Small intestine (tissue), 7 donors: ENCODE results near the gene EIF2A. TPM values are rescaled to one million over a fixed set of nuclear protein-coding genes. Genes with fewer than 3 reads are reported as not detected.

Experiments used
- DNase-seq, 2 donors: peaks; one replicate each; pipeline versions ENCODE4 v3.0.0 to v3.0.0-alpha.2; 2013
- FAIRE-seq: peaks from 2 replicates; lab custom pipeline; 2012; peaks lifted over from hg19 to GRCh38; lab: Jason Lieb, UNC
- H3K27ac ChIP-seq, 3 donors: one replicate each; pipeline ENCODE4 v1.5.1; 2013; ENCODE audit warnings: low read length in 2 of 3, mild to moderate bottlenecking in 2 of 3, control low read depth in 1 of 3, inconsistent platforms in 1 of 3, low read depth in 1 of 3, moderate library complexity in 1 of 3
- H3K27me3 ChIP-seq, 3 donors: one replicate each; pipeline ENCODE4 v1.6.1; 2013; ENCODE audit warnings: low read length in 3 of 3, inconsistent platforms in 1 of 3; ENCODE audit not compliant: control insufficient read depth in 3 of 3, insufficient read depth in 3 of 3
- H3K36me3 ChIP-seq, 3 donors: one replicate each; pipeline ENCODE4 v1.6.1; 2013; ENCODE audit warnings: low read length in 3 of 3, inconsistent platforms in 1 of 3, low read depth in 1 of 3, mild to moderate bottlenecking in 1 of 3, moderate library complexity in 1 of 3; ENCODE audit not compliant: control insufficient read depth in 3 of 3, insufficient read depth in 2 of 3
- H3K4me1 ChIP-seq, 3 donors: one replicate each; pipeline ENCODE4 v1.6.1; 2013; ENCODE audit warnings: low read length in 2 of 3, inconsistent platforms in 1 of 3, low read depth in 1 of 3, mild to moderate bottlenecking in 1 of 3, moderate library complexity in 1 of 3; ENCODE audit not compliant: control insufficient read depth in 3 of 3, insufficient read depth in 2 of 3
- H3K4me3 ChIP-seq, 3 donors: one replicate each; pipeline ENCODE4 v1.5.1; 2013; ENCODE audit warnings: low read length in 3 of 3, control low read depth in 1 of 3, inconsistent platforms in 1 of 3, low read depth in 1 of 3, mild to moderate bottlenecking in 1 of 3, moderate library complexity in 1 of 3
- H3K9me3 ChIP-seq, 2 donors: one replicate each; pipeline ENCODE4 v1.6.1; 2013; ENCODE audit warnings: low read depth in 1 of 2, low read length in 1 of 2; ENCODE audit not compliant: control insufficient read depth in 2 of 2, insufficient read depth in 1 of 2
- WGBS, 3 donors: extraction: QIAGEN DNeasy Blood & Tissue Kit; methylation state at CpG; one replicate each; pipeline ENCODE4 v1.1.7; 2013; 5-methylcytosine and 5-hydroxymethylcytosine counted together
- polyA plus RNA-seq, 4 donors: library from polyadenylated mRNA; stranded (reverse) in 3 of 4; unstranded in 1 of 4; fragments of 200-250 nt in 3 of 4; fragments of 120-200 nt in 1 of 4; gene quantifications; one replicate each; pipeline versions ENCODE4 v1.2.1 to v1.2.3, GENCODE V29; 2013
- donor health status: healthy with polysubstance abuse.
- donor health status: control.
- donor health status: control.
- donor health status: Bipolar disorder and iron deficiency.
- donor health status: healthy.

Gene EIF2A
- polyA plus RNA-seq, 4 donors = 65.1 to 135 (median 86.1) TPM

DNA sequence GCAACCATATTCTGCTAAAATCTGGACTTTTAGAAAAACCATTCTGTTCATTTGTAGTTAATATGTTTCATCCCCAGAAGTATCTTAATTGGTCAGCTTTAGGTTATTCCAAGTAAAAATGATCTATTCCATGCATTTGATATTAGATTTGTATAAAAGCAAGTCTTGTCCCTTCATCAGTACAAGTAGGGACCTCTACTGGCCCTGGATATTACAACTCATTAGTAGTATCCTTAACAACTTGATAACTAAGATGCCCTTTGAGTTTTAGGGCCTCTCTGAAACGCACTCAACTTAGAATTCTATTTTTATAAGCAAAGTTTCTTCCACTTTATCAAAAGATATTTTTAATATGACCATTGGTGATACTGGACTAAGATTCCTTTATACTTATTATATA lies 31.3 kb downstream of the EIF2A start:
- Histone ChIP-seq H3K27ac (no peak overlapping the region), H3K4me1 (peaks cover 0 to 3% (median 0%) of the 10 kb centered on the region in 3 donors), H3K36me3 (peaks cover 11 to 31% (median 13%) of the 10 kb centered on the region in 3 donors), H3K4me3 (no peak overlapping the region), H3K27me3 (no peaks in the 10 kb centered on the region), H3K9me3 (no peaks in the 10 kb centered on the region)
- DNase-seq (peak; percentile 9 to 13), FAIRE-seq (no peak)
- 19 to 63% (median 37%) methylated on average over 1 of the region's 1 CpG for WGBS, 3 donors

DNA sequence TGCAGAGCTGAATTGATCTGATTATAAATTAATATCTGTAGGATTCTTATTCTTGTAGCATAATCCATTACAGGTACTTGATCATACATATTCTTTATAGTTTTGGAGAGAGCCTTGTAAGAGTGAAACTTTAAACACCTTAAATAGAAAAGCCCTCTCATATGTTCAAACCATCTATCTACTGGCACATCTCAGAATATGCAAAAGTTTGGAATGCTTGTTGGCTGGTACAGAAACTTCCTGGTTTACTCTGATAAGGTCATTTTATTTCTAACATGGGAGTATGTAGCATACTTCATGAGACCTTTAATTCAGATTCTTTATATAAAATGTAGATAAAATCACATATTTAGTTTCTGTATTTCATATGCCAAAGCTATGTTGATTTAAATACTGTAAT lies 34.6 kb downstream of the EIF2A start:
- H3K27ac ChIP-seq = no peak overlapping the region
- DNase-seq (no peak), FAIRE-seq (no peak)
- H3K4me1 ChIP-seq = peaks cover 0 to 3% (median 0%) of the 10 kb centered on the region in 3 donors
- no peaks in the 10 kb centered on the region for H3K27me3 ChIP-seq
- H3K4me3 ChIP-seq = no peak overlapping the region
- no peaks in the 10 kb centered on the region for H3K9me3 ChIP-seq
- peaks cover 7 to 28% (median 10%) of the 10 kb centered on the region in 3 donors for H3K36me3 ChIP-seq

GRCh38 chr3:150582620-150583019 lies 36.0 kb downstream of the EIF2A start:
- H3K4me3 ChIP-seq = no peak overlapping the region
- H3K27ac ChIP-seq = peak overlapping the region in 1 of 3 donors; percentile 38
- DNase-seq (peak; percentile 74 to 85), FAIRE-seq (no peak)
- H3K9me3 ChIP-seq = no peaks in the 10 kb centered on the region
- H3K36me3 ChIP-seq = peaks cover 2 to 20% (median 7%) of the 10 kb centered on the region in 3 donors
- WGBS, 3 donors = 8 to 52% (median 20%) methylated on average over 2 of the region's 2 CpGs
- H3K4me1 ChIP-seq = peaks cover 0 to 3% (median 0%) of the 10 kb centered on the region in 3 donors
- H3K27me3 ChIP-seq = no peaks in the 10 kb centered on the region

DNA sequence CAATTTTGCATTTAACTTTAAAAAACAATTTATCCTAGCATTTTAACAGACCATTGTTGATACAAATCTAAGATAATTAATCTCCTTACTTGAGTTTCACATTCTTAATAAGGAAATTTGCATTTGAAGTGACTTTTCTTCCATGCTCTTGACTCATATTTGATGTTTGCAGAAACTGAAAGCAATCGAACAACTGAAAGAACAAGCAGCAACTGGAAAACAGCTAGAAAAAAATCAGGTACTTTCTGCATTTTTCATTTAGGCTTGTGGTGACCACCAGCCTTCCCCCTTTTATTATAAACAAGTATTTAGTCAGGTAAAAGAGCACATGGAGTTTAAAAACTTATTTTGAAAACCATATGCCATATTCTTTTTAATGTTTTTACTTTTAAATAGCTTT lies 36.4 kb downstream of the EIF2A start:
- Histone ChIP-seq H3K27ac (no peak overlapping the region), H3K36me3 (peaks cover 2 to 20% (median 7%) of the 10 kb centered on the region in 3 donors), H3K27me3 (no peaks in the 10 kb centered on the region), H3K4me1 (peaks cover 0 to 3% (median 0%) of the 10 kb centered on the region in 3 donors), H3K4me3 (no peak overlapping the region), H3K9me3 (no peaks in the 10 kb centered on the region)
- 10 to 41% (median 20%) methylated on average over 1 of the region's 1 CpG for WGBS, 3 donors
- FAIRE-seq (peak; percentile 30), DNase-seq (peak; percentile 9 to 11)

DNA sequence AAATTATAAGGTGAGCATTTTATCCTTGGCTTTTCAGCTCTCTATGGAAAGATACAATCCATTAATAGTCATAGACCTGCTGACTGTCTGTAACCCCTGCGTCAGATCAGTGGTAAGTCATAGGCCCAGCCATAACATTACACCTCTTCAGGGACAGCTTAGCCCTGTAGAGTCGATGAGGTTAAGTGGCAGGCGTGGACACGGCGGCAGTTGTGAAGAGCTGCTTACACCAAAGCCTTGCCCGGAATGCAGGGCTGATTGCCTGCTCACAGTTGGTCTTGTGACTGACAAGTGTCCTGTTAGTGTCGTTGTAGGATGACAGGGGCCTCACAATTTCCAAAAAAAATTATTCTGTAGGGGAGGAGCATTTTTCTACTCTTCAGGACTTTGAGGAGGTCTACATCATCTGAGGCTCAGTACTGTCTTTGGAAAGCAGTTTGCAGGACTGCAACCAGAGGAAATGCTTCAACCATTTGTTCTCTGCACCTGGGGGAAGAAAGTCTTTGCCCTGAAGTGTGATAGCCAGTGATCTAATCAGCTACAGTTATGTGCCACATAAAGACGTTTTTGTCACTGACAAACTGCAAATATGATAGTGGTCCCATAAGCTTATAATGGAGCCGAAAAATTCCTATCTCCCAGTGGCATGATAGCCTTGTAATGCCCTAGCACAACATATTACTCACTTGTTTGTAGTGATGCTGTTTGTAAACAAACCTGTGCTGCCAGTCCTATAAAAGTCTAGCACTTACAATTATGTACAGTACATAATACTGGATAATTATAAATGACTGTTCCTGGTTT lies 41.6 kb downstream of the EIF2A start:
- Histone ChIP-seq H3K4me1 (no peaks in the 10 kb centered on the region), H3K27ac (no peak overlapping the region), H3K9me3 (no peaks in the 10 kb centered on the region), H3K27me3 (no peaks in the 10 kb centered on the region), H3K4me3 (no peak overlapping the region), H3K36me3 (peaks cover 0 to 6% (median 0%) of the 10 kb centered on the region in 3 donors)
- WGBS, 3 donors = 44 to 61% (median 49%) methylated on average over 9 of the region's 9 CpGs
- no peak for DNase-seq
- no peak for FAIRE-seq

- 65 to 78% (median 73%) methylated on average over 6 of the region's 6 CpGs for WGBS, 3 donors
- no peak for FAIRE-seq
- no peak for DNase-seq
Observed at GRCh38 chr3:150589759-150590158, 43.2 kb downstream of the EIF2A start.

GRCh38 chr3:150594150-150594549 lies 47.6 kb downstream of the EIF2A start:
- no peak overlapping the region for H3K27ac ChIP-seq
- H3K4me3 ChIP-seq = no peak overlapping the region
- FAIRE-seq = no peak
- no peaks in the 10 kb centered on the region for H3K27me3 ChIP-seq
- no peak for DNase-seq
- peaks cover 0 to 10% (median 2%) of the 10 kb centered on the region in 3 donors for H3K36me3 ChIP-seq
- 87 to 89% (median 87%) methylated on average over 4 of the region's 4 CpGs for WGBS, 3 donors
- no peaks in the 10 kb centered on the region for H3K9me3 ChIP-seq
- no peaks in the 10 kb centered on the region for H3K4me1 ChIP-seq

More at GRCh38 chr3:150589759-150590158, 43.2 kb downstream of the EIF2A start:
- Histone ChIP-seq H3K36me3 (peaks cover 0 to 13% (median 2%) of the 10 kb centered on the region in 3 donors), H3K27me3 (no peaks in the 10 kb centered on the region), H3K9me3 (no peaks in the 10 kb centered on the region), H3K4me1 (no peaks in the 10 kb centered on the region), H3K4me3 (no peak overlapping the region), H3K27ac (no peak overlapping the region)

DNA sequence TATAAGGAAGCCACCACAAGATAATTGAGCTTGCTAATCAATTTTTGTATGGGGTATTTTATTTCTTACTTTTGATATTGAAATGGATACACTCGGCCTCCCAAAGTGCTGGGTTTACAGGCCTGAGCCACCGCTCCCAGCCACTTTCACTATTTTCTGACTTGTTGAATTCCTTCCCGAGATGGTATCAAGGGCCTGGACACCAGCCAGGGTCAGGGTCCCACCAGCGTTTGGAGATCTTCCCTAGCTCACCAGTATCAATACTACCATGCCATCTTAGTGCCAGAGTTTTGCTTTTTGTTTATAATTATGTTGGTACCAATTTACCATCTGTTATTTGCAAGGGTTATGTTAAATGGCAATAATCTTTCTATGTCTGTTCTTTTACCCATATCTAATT lies 51.1 kb downstream of the EIF2A start:
- H3K4me1 ChIP-seq = peaks cover 0 to 2% (median 0%) of the 10 kb centered on the region in 3 donors
- no peaks in the 10 kb centered on the region for H3K27me3 ChIP-seq
- H3K36me3 ChIP-seq = peaks cover 0 to 10% (median 2%) of the 10 kb centered on the region in 3 donors
- no peak for DNase-seq
- 92 to 95% (median 93%) methylated on average over 4 of the region's 4 CpGs for WGBS, 3 donors
- no peak overlapping the region for H3K4me3 ChIP-seq
- FAIRE-seq = no peak
- no peak overlapping the region for H3K27ac ChIP-seq
- no peaks in the 10 kb centered on the region for H3K9me3 ChIP-seq
